ENCODE results near the gene ATP6V0B. TPM values are rescaled to one million over a fixed set of nuclear protein-coding genes. Genes with fewer than 3 reads are reported as not detected.

The ATP6V0B gene
- polyA plus RNA-seq, 1 donor from 2014 or later = 580 TPM

- peak overlapping the region; percentile 78 for H3K4me3 ChIP-seq (ENCODE audit: low read length)
- peak overlapping the region; percentile 6 for H2AFZ ChIP-seq (ENCODE audit: low read depth, low read length)
- H3K27ac ChIP-seq (ENCODE audit: low read length) = peak overlapping the region; percentile 99
- H4K20me1 ChIP-seq (ENCODE audit: insufficient read depth) = no peaks in the 10 kb centered on the region
- H3K36me3 ChIP-seq (ENCODE audit: insufficient read depth, low read length) = peaks cover 2% of the 10 kb centered on the region
- H3K9me3 ChIP-seq (ENCODE audit: low read length) = no peaks in the 10 kb centered on the region
- peak overlapping the region; percentile 95 for H3K4me2 ChIP-seq (ENCODE audit: low read length)
- peak overlapping the region; percentile 86 for H3K9ac ChIP-seq (ENCODE audit: low read length)
- no peaks in the 10 kb centered on the region for H3F3A ChIP-seq (ENCODE audit: insufficient read depth, low read length, poor library complexity, severe bottlenecking)
- H3K27me3 ChIP-seq (ENCODE audit: insufficient read depth, low read depth, low read length) = no peaks in the 10 kb centered on the region
- peaks cover 51% of the 10 kb centered on the region for H3K79me2 ChIP-seq (replicated peaks; ENCODE audit: insufficient read depth, low read length)
- no peaks in the 10 kb centered on the region for H3K9me2 ChIP-seq (ENCODE audit: insufficient read depth, low read length)
- TF ChIP-seq REST (IDR thresholded peaks at IDR 0.05; ENCODE audit: borderline replicate concordance) (peak; percentile 91), RAD21 (conservative IDR thresholded peaks at IDR 0.05) (peak; percentile 34), POLR2AphosphoS5 (IDR thresholded peaks at IDR 0.05) (peak; percentile 96), SMC3 (conservative IDR thresholded peaks at IDR 0.05; ENCODE audit: poor library complexity) (peak; percentile 46), TAF1 (IDR thresholded peaks at IDR 0.05; ENCODE audit: low read depth) (peak; percentile 81), EZH2 (IDR thresholded peaks at IDR 0.05; ENCODE audit: borderline replicate concordance, insufficient read depth, low read length, poor library complexity, severe bottlenecking) (no peak), MXI1 (conservative IDR thresholded peaks at IDR 0.05; ENCODE audit: poor library complexity, severe bottlenecking) (peak; percentile 56), CTCF (IDR thresholded peaks at IDR 0.05; ENCODE audit: poor library complexity, severe bottlenecking) (no peak), EP300 (conservative IDR thresholded peaks at IDR 0.05; ENCODE audit: poor library complexity, severe bottlenecking) (peak; percentile 86)
These were observed 21.9 kb upstream of the ATP6V0B start for GRCh38 chr1:43952731-43953346.

GRCh38 chr1:43953361-43953760 is 21.4 kb upstream of the ATP6V0B start:
- peak overlapping the region; percentile 78 for H3K4me3 ChIP-seq (ENCODE audit: low read length)
- H3K9me2 ChIP-seq (ENCODE audit: insufficient read depth, low read length) = no peaks in the 10 kb centered on the region
- peaks cover 46% of the 10 kb centered on the region for H3K79me2 ChIP-seq (replicated peaks; ENCODE audit: insufficient read depth, low read length)
- H3K36me3 ChIP-seq (ENCODE audit: insufficient read depth, low read length) = peaks cover 8% of the 10 kb centered on the region
- no peaks in the 10 kb centered on the region for H3F3A ChIP-seq (ENCODE audit: insufficient read depth, low read length, poor library complexity, severe bottlenecking)
- no peak for TF ChIP-seq TAF1 (IDR thresholded peaks at IDR 0.05; ENCODE audit: low read depth)
- TF ChIP-seq EP300 (conservative IDR thresholded peaks at IDR 0.05; ENCODE audit: poor library complexity, severe bottlenecking) = no peak
- TF ChIP-seq CTCF (IDR thresholded peaks at IDR 0.05; ENCODE audit: poor library complexity, severe bottlenecking) = no peak
- no peak for TF ChIP-seq REST (IDR thresholded peaks at IDR 0.05; ENCODE audit: borderline replicate concordance)
- TF ChIP-seq EZH2 (IDR thresholded peaks at IDR 0.05; ENCODE audit: borderline replicate concordance, insufficient read depth, low read length, poor library complexity, severe bottlenecking) = no peak
- TF ChIP-seq POLR2AphosphoS5 (IDR thresholded peaks at IDR 0.05) = no peak
- TF ChIP-seq MXI1 (conservative IDR thresholded peaks at IDR 0.05; ENCODE audit: poor library complexity, severe bottlenecking) = no peak
- no peak for TF ChIP-seq RAD21 (conservative IDR thresholded peaks at IDR 0.05)
- TF ChIP-seq SMC3 (conservative IDR thresholded peaks at IDR 0.05; ENCODE audit: poor library complexity) = no peak
- peak overlapping the region; percentile 86 for H3K9ac ChIP-seq (ENCODE audit: low read length)
- peak overlapping the region; percentile 6 for H2AFZ ChIP-seq (ENCODE audit: low read depth, low read length)
- H4K20me1 ChIP-seq (ENCODE audit: insufficient read depth) = no peaks in the 10 kb centered on the region
- no peaks in the 10 kb centered on the region for H3K27me3 ChIP-seq (ENCODE audit: insufficient read depth, low read depth, low read length)
- no peaks in the 10 kb centered on the region for H3K9me3 ChIP-seq (ENCODE audit: low read length)
- peak overlapping the region; percentile 99 for H3K27ac ChIP-seq (ENCODE audit: low read length)
- H3K4me2 ChIP-seq (ENCODE audit: low read length) = peak overlapping the region; percentile 95

Data from neural cell (in vitro differentiated cells).